Fibroblast of lung (primary cell): ENCODE measurements around the gene MACROD2.

ENCODE experiments used
- EZH2 ChIP-seq: IDR thresholded peaks from 2 replicates; pipeline ENCODE4 v1.5.1; 2012; ENCODE audit warnings: low read length, control low read depth, mild to moderate bottlenecking; ENCODE audit errors: missing control alignments
- TF ChIP-seq, protein P1 (sequence below), 2 donors: IDR thresholded peaks in 1 of 2; conservative IDR thresholded peaks in 1 of 2; 1 replicate in 1 of 2; 2 replicates in 1 of 2; pipeline ENCODE4 v1.5.1; 2011 to 2012; ENCODE audit warnings: low read length in 2 of 2, control low read depth in 1 of 2, inconsistent platforms in 1 of 2, low read depth in 1 of 2, mild to moderate bottlenecking in 1 of 2

DNA sequence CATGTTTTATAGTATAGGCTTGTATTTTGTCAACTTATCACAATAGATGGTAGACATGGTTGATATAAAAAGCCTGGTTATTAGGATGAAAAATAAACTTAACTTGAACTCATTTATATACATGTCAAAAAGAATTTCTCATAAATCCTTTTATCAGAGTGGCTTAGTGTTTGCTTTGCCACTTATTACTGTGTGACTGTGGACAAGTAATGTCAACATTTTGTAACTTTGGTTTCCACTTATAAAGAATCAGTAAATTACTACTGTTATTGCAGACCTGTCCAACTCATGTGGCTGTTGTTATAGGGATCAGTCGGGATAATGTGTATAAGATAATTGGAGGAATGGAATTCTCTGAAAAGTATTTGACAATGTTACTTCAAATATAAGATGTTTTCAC lies 1236.9 kb downstream of the MACROD2 start:
- TF ChIP-seq, protein P1, sequence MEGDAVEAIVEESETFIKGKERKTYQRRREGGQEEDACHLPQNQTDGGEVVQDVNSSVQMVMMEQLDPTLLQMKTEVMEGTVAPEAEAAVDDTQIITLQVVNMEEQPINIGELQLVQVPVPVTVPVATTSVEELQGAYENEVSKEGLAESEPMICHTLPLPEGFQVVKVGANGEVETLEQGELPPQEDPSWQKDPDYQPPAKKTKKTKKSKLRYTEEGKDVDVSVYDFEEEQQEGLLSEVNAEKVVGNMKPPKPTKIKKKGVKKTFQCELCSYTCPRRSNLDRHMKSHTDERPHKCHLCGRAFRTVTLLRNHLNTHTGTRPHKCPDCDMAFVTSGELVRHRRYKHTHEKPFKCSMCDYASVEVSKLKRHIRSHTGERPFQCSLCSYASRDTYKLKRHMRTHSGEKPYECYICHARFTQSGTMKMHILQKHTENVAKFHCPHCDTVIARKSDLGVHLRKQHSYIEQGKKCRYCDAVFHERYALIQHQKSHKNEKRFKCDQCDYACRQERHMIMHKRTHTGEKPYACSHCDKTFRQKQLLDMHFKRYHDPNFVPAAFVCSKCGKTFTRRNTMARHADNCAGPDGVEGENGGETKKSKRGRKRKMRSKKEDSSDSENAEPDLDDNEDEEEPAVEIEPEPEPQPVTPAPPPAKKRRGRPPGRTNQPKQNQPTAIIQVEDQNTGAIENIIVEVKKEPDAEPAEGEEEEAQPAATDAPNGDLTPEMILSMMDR (conservative IDR thresholded peaks at IDR 0.05 in 1 of 2, IDR thresholded peaks at IDR 0.05 in 1 of 2; ENCODE audit: low read depth in 1 of 2, low read length in 2 of 2), result no peak
- no peak for TF ChIP-seq EZH2
